Stimulated activated naive CD4-positive, alpha-beta T cell (primary cell): ENCODE measurements around the gene CDKN1A.
"Not testable (repeated sequence)": the region's sequence is repeated elsewhere in the genome, so short reads cannot be mapped to it uniquely, and the experiment has no call there.

Source experiments
- DNase-seq, 6 experiments: peaks; one replicate each; lab custom pipeline; 2025; lab: John Stamatoyannopoulos, UW

The CDKN1A gene

DNA sequence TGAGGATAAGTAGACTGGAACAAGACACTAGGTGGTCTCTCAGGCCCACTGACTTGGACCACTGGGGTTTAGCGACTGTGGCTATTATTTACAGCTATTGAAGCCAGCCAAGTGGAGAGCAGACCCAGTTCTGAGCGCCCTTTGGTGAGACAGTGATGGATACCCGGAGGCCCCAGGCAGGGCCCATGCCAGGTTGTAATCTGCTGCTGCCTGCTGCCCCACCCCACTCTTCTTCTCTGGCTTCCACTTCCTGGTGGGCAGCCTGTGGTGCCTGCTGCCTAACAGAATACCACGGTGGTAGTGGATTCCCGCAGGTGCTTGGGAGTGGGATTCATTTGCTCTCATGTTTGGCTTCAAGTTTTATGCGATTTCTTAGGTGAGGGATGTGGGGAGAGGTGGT lies 19.7 kb downstream of the CDKN1A start:
- no peak for DNase-seq

- no peak for DNase-seq
These were observed 20.4 kb downstream of the CDKN1A start for GRCh38 chr6:36698871-36699271.

- no peak for DNase-seq
These were observed 20.8 kb downstream of the CDKN1A start for GRCh38 chr6:36699348-36699747.

DNA sequence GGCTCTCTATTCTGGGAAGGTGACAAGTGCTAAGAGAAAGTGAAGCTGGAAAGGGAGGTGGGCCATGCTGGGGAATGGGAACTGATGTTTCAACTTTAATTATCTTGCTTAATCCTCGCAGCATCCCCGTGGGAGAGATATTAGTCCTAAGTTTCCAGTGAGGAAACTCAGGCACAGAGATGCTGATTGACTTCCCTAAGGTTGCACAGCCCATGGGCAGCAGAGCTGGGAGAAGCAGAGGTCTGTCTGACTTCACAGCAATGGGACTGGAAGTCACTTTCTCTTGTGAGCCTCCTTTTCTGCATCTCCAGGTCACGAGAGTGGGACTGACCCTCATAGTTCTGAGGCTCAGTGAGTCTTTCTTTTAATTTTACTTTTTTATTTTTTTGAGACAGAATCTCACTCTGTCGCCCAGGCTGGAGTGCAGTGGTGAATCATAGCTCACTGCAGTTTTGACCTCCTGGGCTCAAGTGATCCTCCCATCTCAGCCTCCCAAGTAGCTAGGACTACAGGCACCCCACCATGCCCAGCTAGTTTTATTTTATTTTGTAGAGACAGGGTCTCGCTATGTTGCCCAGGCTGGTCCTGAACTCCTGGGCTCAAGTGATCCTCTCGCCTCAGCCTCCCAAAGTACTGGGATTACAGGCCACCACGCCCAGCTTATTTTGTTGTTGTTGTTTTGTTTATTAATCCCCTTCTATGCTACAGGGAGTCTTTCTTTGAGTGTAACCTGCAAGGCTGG lies 21.7 kb downstream of the CDKN1A start:
- DNase-seq, result no peak

- DNase-seq, result no peak
These were observed 22.3 kb downstream of the CDKN1A start for GRCh38 chr6:36700831-36701230.

DNA sequence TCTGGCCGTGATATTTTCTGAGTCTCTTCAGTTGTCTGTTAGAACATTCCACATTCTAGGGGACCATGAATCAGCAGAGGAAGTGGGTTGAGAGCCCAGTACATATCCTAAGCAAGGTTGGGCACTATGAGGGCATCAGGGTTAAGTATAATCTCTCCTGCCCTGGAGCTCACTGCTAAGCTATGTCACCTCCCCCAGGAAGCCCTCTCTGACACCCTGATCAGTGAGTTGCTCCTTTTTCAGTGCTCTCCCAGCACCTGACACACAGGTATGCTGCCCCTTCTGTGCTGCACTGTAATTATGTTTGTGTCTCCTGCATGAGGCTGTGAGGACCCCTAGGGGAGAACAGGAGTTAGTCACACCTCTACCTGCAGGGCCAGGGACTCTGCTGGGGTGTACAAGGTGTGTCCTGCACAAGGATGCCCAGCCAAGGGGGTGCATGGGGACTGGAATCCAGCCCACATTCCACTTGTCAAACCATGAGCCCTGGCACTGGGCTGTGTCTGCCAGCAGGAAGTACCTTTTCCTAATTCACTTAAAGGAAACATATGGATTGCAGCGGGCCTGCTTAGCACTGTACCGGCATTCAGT lies 23.0 kb downstream of the CDKN1A start:
- DNase-seq, result no peak

DNA sequence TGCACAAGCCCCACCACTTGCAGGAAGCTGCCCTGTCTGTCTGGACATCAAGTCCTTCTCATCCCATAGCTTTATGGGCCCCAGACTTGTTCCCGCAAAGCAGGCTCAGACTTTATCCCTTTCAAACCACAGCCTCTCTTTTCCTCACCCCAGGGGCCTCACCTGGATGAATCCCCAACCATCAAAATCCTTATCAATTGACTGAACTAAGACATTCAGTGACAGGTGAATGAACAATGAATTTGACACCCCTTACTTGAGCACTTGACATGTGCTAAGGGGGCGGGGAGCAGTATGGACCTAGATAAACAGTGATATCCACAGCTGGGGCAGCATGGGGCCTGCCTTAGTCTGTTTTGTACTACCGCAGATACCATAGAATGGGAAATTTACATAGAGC lies 24.1 kb downstream of the CDKN1A start:
- DNase-seq, result no peak

DNA sequence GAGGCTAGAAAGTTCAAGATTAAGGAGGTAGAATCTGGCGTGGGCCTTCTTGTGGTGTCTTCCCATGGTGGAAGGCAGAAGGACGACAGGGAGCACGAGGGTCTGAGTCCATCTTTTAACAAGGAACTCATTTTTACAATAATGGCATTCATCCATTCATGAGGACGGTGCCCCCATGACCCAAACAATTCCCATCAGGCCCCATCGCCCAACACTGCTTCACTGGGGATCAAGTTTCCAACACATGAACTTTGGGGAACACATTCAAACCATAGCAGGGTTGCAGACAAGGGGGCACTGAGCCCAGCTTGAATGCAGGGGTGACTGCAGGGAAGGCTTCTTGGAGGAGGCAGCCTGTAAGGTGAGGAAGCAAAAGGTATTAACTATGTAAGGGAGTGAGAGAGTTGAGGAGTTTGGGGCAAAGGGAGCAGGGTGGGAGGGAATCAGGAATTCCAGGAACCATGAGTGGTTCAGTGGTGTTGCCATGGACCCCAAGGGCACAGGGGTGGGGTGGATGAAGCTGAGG lies 24.6 kb downstream of the CDKN1A start:
- DNase-seq, result no peak

DNA sequence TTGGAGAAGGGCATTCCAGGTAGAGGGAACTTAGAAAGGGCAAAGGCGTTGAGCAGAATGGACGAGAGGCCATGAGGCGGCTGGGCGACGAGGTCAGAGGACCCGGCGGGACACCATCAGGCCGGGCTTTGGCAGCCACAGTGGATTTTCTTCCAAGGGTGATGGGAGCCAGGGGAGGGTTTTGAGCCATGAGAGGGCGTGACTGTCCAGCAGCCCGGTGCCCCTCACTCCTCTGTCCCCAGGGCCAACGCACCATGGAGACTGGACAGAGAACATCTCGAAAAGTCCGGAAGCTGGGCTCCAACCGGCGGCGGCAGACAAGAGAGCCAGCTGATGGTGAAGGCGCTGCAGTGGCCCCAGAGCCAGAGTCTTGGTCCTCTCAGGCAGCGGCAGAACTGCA lies 25.5 kb downstream of the CDKN1A start:
- DNase-seq, result no peak

DNA sequence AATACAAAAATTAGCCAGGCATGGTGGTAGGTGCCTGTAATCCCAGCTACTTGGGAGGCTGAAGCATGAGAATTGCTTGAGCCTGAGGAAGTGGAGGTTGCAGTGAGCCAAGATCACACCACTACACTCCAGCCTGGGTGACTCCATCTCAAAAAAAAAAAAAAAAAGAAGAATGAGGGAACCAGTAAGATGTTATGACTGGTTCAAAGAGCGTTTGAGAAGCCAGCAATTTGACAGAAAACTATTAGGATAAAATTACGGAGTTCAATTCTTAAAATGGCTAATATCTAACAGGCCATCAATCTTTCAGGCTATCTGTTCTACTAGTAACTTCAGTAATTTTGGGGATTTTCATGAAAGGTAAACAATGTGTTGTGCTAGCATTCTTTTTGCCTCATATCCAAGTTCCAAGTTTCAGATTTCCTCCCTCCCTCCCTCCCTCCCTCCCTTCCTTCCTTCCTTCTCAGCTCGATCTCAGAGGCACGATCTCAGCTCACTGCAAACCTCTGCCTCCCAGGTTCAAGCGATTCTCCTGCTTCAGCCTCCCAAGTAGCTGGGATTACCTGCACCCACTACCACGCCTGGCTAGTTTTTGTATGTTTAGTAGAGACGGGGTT lies 26.6 kb downstream of the CDKN1A start:
- not testable (repeated sequence) for DNase-seq

DNA sequence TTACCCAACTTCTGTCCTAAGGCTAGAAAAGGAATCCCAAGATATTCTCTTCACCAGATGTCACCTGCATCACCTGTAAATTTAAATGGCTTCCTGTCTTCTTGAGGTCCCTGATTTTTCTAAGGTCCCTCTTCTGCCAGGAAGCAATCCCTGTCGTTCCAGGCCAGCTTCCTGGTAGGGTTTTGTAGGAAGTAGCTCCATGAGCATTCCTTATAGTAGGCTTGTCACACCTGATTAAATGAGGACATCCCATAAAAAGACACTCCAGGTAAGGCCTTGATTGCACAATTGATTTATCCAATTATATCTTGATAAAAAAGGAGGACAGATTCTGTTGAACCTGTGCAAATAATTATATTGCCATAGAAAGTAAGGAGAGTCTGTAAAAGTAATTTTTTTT lies 27.8 kb downstream of the CDKN1A start:
- no peak for DNase-seq

- no peak for DNase-seq
These were observed 34.3 kb downstream of the CDKN1A start for GRCh38 chr6:36712816-36713215.

GRCh38 chr6:36713846-36714245 lies 35.3 kb downstream of the CDKN1A start:
- DNase-seq, result no peak

DNA sequence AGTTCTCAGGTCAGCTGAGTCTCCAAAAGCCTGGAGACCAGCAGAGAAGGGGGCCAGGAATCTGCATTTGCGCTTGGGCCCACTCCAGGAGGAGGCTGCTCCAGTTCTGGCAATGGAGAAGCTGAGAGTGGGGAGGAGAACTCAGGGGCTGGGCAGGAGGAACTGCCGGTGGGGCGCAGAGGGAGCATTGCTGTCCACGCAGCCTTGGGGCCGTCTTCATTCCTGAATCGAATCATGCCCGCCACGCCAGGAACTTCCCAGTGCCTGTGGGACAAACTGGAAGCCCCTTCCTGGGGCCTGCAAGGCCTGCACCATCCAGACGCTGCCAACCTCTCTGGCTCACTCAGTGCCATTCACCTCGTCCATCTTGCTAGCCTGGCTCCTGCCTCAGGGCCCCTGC lies 36.0 kb downstream of the CDKN1A start:
- no peak for DNase-seq

- DNase-seq, result no peak
These were observed 37.0 kb downstream of the CDKN1A start for GRCh38 chr6:36715469-36715868.

GRCh38 chr6:36716476-36717093 lies 38.1 kb downstream of the CDKN1A start:
- DNase-seq, result no peak

DNA sequence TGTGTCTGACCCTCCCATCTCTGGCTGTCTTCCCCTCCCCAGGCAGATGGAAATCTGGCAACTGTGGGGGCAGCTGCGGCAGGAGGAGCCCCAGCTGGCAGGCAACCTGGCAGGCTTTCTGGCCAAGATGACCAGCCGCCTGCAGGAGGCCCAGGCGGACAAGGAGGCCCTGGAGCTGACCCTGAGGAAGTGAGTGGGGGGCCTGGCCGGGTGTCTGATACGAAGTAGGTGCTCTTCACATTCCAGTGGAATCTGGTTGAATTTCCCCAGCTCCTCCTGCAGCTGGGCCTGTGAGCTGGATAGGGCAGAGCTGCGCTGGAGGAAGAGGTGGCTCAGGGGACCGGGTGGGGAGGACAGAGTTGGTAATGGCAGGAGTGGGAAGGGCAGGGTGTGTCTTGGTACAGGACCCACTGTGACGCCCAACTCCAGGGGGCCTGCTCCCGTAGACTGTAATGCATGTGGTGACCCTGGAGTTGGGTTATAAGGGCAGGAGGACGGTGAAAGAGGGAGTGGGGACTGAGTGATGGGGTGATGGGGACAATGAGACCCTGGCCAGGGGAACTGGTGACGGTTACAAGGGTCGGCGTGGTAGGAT lies 38.8 kb downstream of the CDKN1A start:
- no peak for DNase-seq

DNA sequence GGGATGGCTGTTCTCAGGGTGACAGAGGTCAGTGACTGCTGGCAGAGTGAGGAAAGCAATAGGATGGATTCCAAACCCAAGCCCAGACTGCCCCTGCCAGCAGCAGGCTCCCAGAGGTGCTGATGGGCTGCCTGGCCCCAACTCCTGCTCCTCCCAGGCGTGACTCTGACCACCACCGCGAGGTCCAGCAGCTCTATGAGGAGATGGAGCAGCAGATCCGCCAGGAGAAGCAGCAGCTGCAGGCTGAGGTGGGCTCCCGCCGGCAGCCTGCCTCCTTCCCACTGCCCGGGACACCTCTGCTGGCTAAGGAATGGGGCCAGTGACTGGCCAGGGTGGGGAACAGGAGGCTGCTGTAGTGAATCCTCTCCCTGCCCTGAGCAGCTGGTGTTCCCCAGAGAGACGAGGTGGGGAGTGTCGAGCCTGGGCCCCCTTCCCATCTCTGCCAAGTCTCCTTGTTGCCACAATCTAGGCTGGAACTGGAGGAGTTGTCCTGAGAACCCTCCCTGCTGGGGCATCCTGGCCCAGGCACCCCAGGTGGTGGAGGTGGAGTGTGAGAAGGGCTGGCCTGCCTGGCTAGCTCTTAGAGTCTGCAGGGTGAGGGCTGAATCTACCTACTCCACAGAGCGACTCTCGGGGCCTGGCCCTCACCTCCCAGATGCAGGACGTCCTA lies 39.5 kb downstream of the CDKN1A start:
- no peak for DNase-seq

GRCh38 chr6:36718560-36718959 lies 40.0 kb downstream of the CDKN1A start:
- no peak for DNase-seq

- no peak for DNase-seq
These were observed 40.6 kb downstream of the CDKN1A start for GRCh38 chr6:36719126-36719525.

- no peak for DNase-seq
These were observed 42.0 kb downstream of the CDKN1A start for GRCh38 chr6:36720251-36721141.
